HEK293T (cell line): Measurements from ENCODE around the gene ZHX3.

ENCODE experiments used
- BHLHE40 ChIP-seq: fragments of 450-650 bp; IDR thresholded peaks from 2 replicates; pipeline ENCODE4 v1.6.1; 2016; ENCODE audit warnings: mild to moderate bottlenecking, moderate library complexity, borderline replicate concordance
- FOXM1 ChIP-seq: fragments of 450-650 bp; IDR thresholded peaks from 2 replicates; pipeline ENCODE4 v1.6.1; 2017; ENCODE audit warnings: mild to moderate bottlenecking, borderline replicate concordance
- SP1 ChIP-seq: fragments of 450-650 bp; IDR thresholded peaks from 2 replicates; pipeline ENCODE4 v1.6.1; 2017

DNA sequence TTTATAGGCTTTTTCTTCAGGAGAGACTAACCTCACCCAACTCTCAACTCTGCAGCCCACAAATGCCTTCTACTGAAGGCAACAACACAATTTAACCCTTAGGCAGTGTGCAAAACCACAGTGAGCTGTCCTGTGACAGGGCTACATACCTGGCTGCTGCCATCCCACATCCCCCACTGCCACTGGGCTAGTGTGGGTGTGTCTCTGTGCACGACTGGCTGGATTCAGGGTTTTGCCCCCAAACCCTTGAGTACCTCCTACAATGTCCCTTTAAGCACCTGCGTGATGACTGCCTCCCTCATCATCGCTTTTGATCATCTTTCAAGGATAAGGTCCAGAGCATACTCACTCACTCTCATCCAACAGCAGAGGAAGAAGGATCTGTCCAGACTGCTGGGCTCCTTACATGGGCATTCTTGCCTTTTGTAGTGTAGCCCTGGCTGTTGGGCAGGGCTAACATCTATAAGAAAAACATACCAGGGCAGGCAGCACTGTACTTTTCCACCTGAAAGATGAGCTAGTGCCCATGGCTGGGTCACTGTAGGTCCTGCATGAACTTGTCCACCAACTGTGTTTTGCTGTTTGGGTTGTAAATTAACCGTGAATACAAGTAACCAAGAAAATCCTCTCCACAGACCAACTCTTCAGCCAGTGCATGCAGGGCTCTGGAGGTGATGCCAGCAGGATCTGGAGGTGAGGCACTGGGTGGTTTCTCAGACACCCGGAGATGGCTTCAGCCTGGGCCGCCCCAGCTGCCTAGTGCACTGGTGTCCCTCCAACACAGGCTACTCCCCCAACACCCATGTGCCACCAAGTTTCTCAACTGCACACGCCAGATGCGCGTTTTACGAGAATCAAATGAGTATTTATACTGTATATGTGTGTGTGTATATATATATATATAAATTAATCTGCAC lies 135.0 kb downstream of the ZHX3 start:
- TF ChIP-seq BHLHE40 (no peak), SP1 (no peak), FOXM1 (no peak)
